H1 (cell line): ENCODE results near the gene BTD. TPM values are rescaled to one million over a fixed set of nuclear protein-coding genes. Genes with fewer than 3 reads are reported as not detected.

Experiments used
- BRCA1 ChIP-seq: IDR thresholded peaks from 2 replicates; pipeline ENCODE4 v1.6.1; 2012; ENCODE audit warnings: low read depth, low read length, improper control_type of control experiment
- CTBP2 ChIP-seq: IDR thresholded peaks from 2 replicates; pipeline ENCODE4 v1.7.0; 2011; ENCODE audit warnings: borderline replicate concordance, mild to moderate bottlenecking, moderate library complexity, mixed read lengths, low read length; ENCODE audit not compliant: insufficient read depth, insufficient read length
- TEAD4 ChIP-seq: IDR thresholded peaks from 2 replicates; pipeline ENCODE4 v1.6.1; 2012; ENCODE audit warnings: low read depth, low read length, inconsistent platforms, mixed read lengths
- polyA plus RNA-seq, 7 experiments: library from polyadenylated mRNA; depleted of rRNA in 3 of 7; stranded (reverse) in 5 of 7; unstranded in 2 of 7; fragments of >200 nt in 5 of 7; fragments of 200-250 nt in 2 of 7; gene quantifications; 1 replicate in 5 of 7; 2 replicates in 1 of 7; 4 replicates in 1 of 7; pipeline versions ENCODE4 v1.2.1 to v1.2.3, GENCODE V29; 2011 to 2013; ENCODE audit warnings: missing spikeins in 2 of 7, mixed read lengths in 2 of 7
- total RNA-seq: library from RNA; stranded (reverse); fragmentation: NEBNext Ultra II Directional; extraction: Animal tissue kit (Norgen Biotek cat#: 25700); gene quantifications from 2 replicates; pipeline ENCODE4 v1.2.1, GENCODE V29; 2021

The BTD gene
- total and polyA plus RNA-seq, 2 of the 8 experiments (the other 6 are each of a cell fraction or from before 2014, with no cell fraction given): 21.8 to 36.7 TPM

DNA sequence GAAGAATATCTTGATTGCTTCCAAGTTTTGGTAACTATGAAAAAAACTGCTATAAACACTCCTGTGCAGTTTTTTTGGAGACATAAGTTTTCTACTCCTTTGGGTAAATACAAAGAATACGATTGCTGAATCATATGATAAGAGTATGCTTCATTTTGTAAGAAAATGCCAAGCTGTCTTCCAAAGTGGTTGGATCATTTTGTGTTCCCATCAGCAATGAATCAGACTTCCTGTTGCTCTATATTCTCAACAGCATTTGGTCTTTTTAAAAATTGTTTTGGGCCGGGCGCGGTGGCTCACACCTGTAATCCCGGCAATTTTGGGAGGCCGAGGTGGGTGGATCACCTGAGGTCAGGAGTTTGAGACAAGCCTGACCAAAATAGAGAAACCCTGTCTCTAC is 14.5 kb downstream of the BTD start (continued):
- TF ChIP-seq CTBP2 (no peak), BRCA1 (no peak), TEAD4 (no peak)
